Trophoblast cell (in vitro differentiated cells and primary cell): Measurements from ENCODE around the gene ADAMTS13.

Experiments
- DNase-seq, 2 donors: peaks; one replicate each; pipeline ENCODE4 v3.0.0-alpha.2; 2016
- H2AFZ ChIP-seq: 2 replicates; pipeline ENCODE4 v1.6.1; 2013; ENCODE audit warnings: low read length, moderate library complexity, mild to moderate bottlenecking; ENCODE audit not compliant: insufficient read depth, poor library complexity
- H2AK5ac ChIP-seq: 2 replicates; pipeline ENCODE4 v1.6.1; 2013; ENCODE audit warnings: mild to moderate bottlenecking, low read length
- H2BK120ac ChIP-seq: 2 replicates; pipeline ENCODE4 v1.6.1; 2013; ENCODE audit warnings: low read length, mild to moderate bottlenecking, moderate library complexity; ENCODE audit not compliant: insufficient read depth, poor library complexity
- H2BK12ac ChIP-seq: 2 replicates; pipeline ENCODE4 v1.6.1; 2013; ENCODE audit warnings: mild to moderate bottlenecking, low read length, moderate library complexity
- H2BK5ac ChIP-seq: 2 replicates; pipeline ENCODE4 v1.6.1; 2013; ENCODE audit warnings: low read length, low read depth, moderate library complexity, mild to moderate bottlenecking; ENCODE audit not compliant: poor library complexity
- H3K14ac ChIP-seq: 2 replicates; pipeline ENCODE4 v1.6.1; 2013; ENCODE audit warnings: mild to moderate bottlenecking, low read length
- H3K18ac ChIP-seq: 2 replicates; pipeline ENCODE4 v1.6.1; 2013; ENCODE audit warnings: mild to moderate bottlenecking, low read length
- H3K23ac ChIP-seq: 2 replicates; pipeline ENCODE4 v1.6.1; 2013; ENCODE audit warnings: low read length
- H3K27ac ChIP-seq: 2 replicates; pipeline ENCODE4 v1.5.1; 2013; ENCODE audit warnings: low read depth, mild to moderate bottlenecking, inconsistent platforms, low read length, moderate library complexity
- H3K27me3 ChIP-seq: 2 replicates; pipeline ENCODE4 v1.6.1; 2013; ENCODE audit warnings: inconsistent platforms, mild to moderate bottlenecking, low read length, moderate library complexity; ENCODE audit not compliant: insufficient read depth
- H3K36me3 ChIP-seq, 2 experiments: 1 replicate in 1 of 2; 2 replicates in 1 of 2; pipeline ENCODE4 v1.6.1; 2013; ENCODE audit warnings: low read length in 2 of 2, mild to moderate bottlenecking in 2 of 2, moderate library complexity in 1 of 2; ENCODE audit not compliant: insufficient read depth in 2 of 2, control insufficient read depth in 1 of 2
- H3K4ac ChIP-seq: 2 replicates; pipeline ENCODE4 v1.6.1; 2013; ENCODE audit warnings: low read depth, mild to moderate bottlenecking, low read length, moderate library complexity
- H3K4me1 ChIP-seq, 2 experiments: 1 replicate in 1 of 2; 2 replicates in 1 of 2; pipeline ENCODE4 v1.6.1; 2013; ENCODE audit warnings: low read length in 2 of 2, mild to moderate bottlenecking in 2 of 2, moderate library complexity in 1 of 2; ENCODE audit not compliant: insufficient read depth in 2 of 2, control insufficient read depth in 1 of 2
- H3K4me2 ChIP-seq: 2 replicates; pipeline ENCODE4 v1.6.1; 2013; ENCODE audit warnings: inconsistent platforms, mild to moderate bottlenecking, low read length, moderate library complexity
- H3K4me3 ChIP-seq: 2 replicates; pipeline ENCODE4 v1.5.1; 2013; ENCODE audit warnings: mild to moderate bottlenecking, low read depth, low read length, inconsistent platforms
- H3K79me1 ChIP-seq: one replicate; pipeline ENCODE4 v1.6.1; 2013; ENCODE audit warnings: low read length
- H3K79me2 ChIP-seq: 2 replicates; pipeline ENCODE4 v1.6.1; 2013; ENCODE audit warnings: low read length, mild to moderate bottlenecking; ENCODE audit not compliant: control insufficient read depth, insufficient read depth, poor library complexity
- H3K9ac ChIP-seq: 2 replicates; pipeline ENCODE4 v1.6.1; 2013; ENCODE audit warnings: mild to moderate bottlenecking, low read length
- H3K9me3 ChIP-seq: 2 replicates; pipeline ENCODE4 v1.6.1; 2013; ENCODE audit warnings: low read depth, mild to moderate bottlenecking, control low read depth, inconsistent platforms, low read length; ENCODE audit not compliant: insufficient read depth
- H4K12ac ChIP-seq: 2 replicates; pipeline ENCODE4 v1.6.1; 2013; ENCODE audit warnings: low read depth, mild to moderate bottlenecking, low read length, moderate library complexity
- H4K8ac ChIP-seq: 2 replicates; pipeline ENCODE4 v1.6.1; 2013; ENCODE audit warnings: low read depth, mild to moderate bottlenecking, low read length, moderate library complexity
- H4K91ac ChIP-seq: one replicate; pipeline ENCODE4 v1.6.1; 2013; ENCODE audit warnings: low read depth, mild to moderate bottlenecking, low read length, moderate library complexity
- WGBS: extraction: QIAGEN DNeasy Blood & Tissue Kit; methylation state at CpG from one replicate; pipeline ENCODE4 v1.1.7; 2013; ENCODE audit warnings: missing lambda C conversion rate; ENCODE audit not compliant: insufficient read length, insufficient coverage; ENCODE audit errors: extremely low coverage; 5-methylcytosine and 5-hydroxymethylcytosine counted together

The ADAMTS13 gene

GRCh38 chr9:133463864-133464615 is 41.9 kb downstream of the ADAMTS13 start:
- Histone ChIP-seq H3K4me3 (peak overlapping the region; percentile 5), H2BK12ac (no peak overlapping the region), H4K91ac (no peak overlapping the region), H3K23ac (no peak overlapping the region), H3K14ac (no peak overlapping the region), H3K27me3 (no peaks in the 10 kb centered on the region), H3K79me1 (peaks cover 5% of the 10 kb centered on the region), H3K4me1 (peaks cover 5 to 8% of the 10 kb centered on the region in 2 experiments), H3K36me3 (peaks cover 9 to 11% of the 10 kb centered on the region in 2 experiments), H3K79me2 (peaks cover 2% of the 10 kb centered on the region), H3K18ac (no peak overlapping the region), H3K9ac (no peak overlapping the region), H2AFZ (no peak overlapping the region), H2BK5ac (no peak overlapping the region), H3K27ac (no peak overlapping the region), H3K4ac (no peak overlapping the region), H3K9me3 (no peaks in the 10 kb centered on the region), H2BK120ac (no peak overlapping the region), H4K8ac (no peak overlapping the region), H2AK5ac (no peak overlapping the region), H3K4me2 (no peak overlapping the region), H4K12ac (no peak overlapping the region)
- WGBS: no CpG with 5 or more reads among the region's 24 CpGs
- DNase-seq: no peak

- H3K23ac ChIP-seq: no peak overlapping the region
- no peak for DNase-seq
Observed at GRCh38 chr9:133464638-133465037, 42.5 kb downstream of the ADAMTS13 start.

GRCh38 chr9:133465984-133466383 is 43.8 kb downstream of the ADAMTS13 start:
- Histone ChIP-seq H2AFZ (no peak overlapping the region), H3K27ac (no peak overlapping the region), H3K4ac (no peak overlapping the region), H3K9ac (no peak overlapping the region), H3K79me1 (no peaks in the 10 kb centered on the region), H2BK5ac (no peak overlapping the region), H3K79me2 (no peaks in the 10 kb centered on the region), H3K9me3 (no peaks in the 10 kb centered on the region), H3K14ac (no peak overlapping the region), H3K18ac (no peak overlapping the region), H2BK12ac (no peak overlapping the region), H3K27me3 (no peaks in the 10 kb centered on the region), H3K4me1 (peaks cover 2 to 5% of the 10 kb centered on the region in 2 experiments), H2BK120ac (no peak overlapping the region), H4K91ac (no peak overlapping the region), H3K23ac (no peak overlapping the region), H3K36me3 (peaks cover 9 to 11% of the 10 kb centered on the region in 2 experiments), H3K4me3 (no peak overlapping the region), H4K8ac (no peak overlapping the region), H2AK5ac (no peak overlapping the region), H3K4me2 (no peak overlapping the region), H4K12ac (no peak overlapping the region)
- no CpG with 5 or more reads among the region's 6 CpGs for WGBS
- DNase-seq: no peak

More at GRCh38 chr9:133464638-133465037, 42.5 kb downstream of the ADAMTS13 start:
- WGBS: no CpG with 5 or more reads among the region's 10 CpGs
- no peak overlapping the region for H2BK5ac ChIP-seq
- H3K79me2 ChIP-seq: peaks cover 2% of the 10 kb centered on the region
- H2AK5ac ChIP-seq: no peak overlapping the region
- no peak overlapping the region for H2BK120ac ChIP-seq
- H3K4me1 ChIP-seq: peaks cover 5 to 8% of the 10 kb centered on the region in 2 experiments
- H2BK12ac ChIP-seq: no peak overlapping the region
- peaks cover 9 to 11% of the 10 kb centered on the region in 2 experiments for H3K36me3 ChIP-seq
- no peak overlapping the region for H3K4me3 ChIP-seq
- no peak overlapping the region for H3K27ac ChIP-seq
- H3K9ac ChIP-seq: no peak overlapping the region
- no peaks in the 10 kb centered on the region for H3K9me3 ChIP-seq
- no peak overlapping the region for H4K12ac ChIP-seq
- H3K4me2 ChIP-seq: no peak overlapping the region
- no peaks in the 10 kb centered on the region for H3K27me3 ChIP-seq
- no peak overlapping the region for H2AFZ ChIP-seq
- H3K18ac ChIP-seq: no peak overlapping the region
- H4K91ac ChIP-seq: no peak overlapping the region
- H3K79me1 ChIP-seq: peaks cover 5% of the 10 kb centered on the region
- no peak overlapping the region for H3K4ac ChIP-seq
- no peak overlapping the region for H4K8ac ChIP-seq
- no peak overlapping the region for H3K14ac ChIP-seq

GRCh38 chr9:133467101-133467500 is 44.9 kb downstream of the ADAMTS13 start:
- Histone ChIP-seq H2AK5ac (no peak overlapping the region), H3K4me1 (peaks cover 0 to 1% of the 10 kb centered on the region in 2 experiments), H3K79me1 (no peaks in the 10 kb centered on the region), H2BK120ac (no peak overlapping the region), H3K4me3 (no peak overlapping the region), H4K12ac (no peak overlapping the region), H3K79me2 (no peaks in the 10 kb centered on the region), H4K91ac (no peak overlapping the region), H2BK5ac (no peak overlapping the region), H3K14ac (no peak overlapping the region), H3K9me3 (no peaks in the 10 kb centered on the region), H2BK12ac (no peak overlapping the region), H3K18ac (no peak overlapping the region), H3K9ac (no peak overlapping the region), H4K8ac (no peak overlapping the region), H3K27me3 (no peaks in the 10 kb centered on the region), H3K36me3 (peaks cover 15% of the 10 kb centered on the region in 2 experiments), H2AFZ (no peak overlapping the region), H3K23ac (no peak overlapping the region), H3K4ac (no peak overlapping the region), H3K27ac (no peak overlapping the region), H3K4me2 (no peak overlapping the region)
- no peak for DNase-seq
- WGBS: no CpG with 5 or more reads among the region's 10 CpGs
